ENCODE results near the gene CSRNP3.

GRCh38 chr2:165645930-165646831 lies 176.7 kb downstream of the CSRNP3 start:
- TF ChIP-seq CTCF (IDR thresholded peaks at IDR 0.05), result no peak
- no peak for TF ChIP-seq POLR2A (IDR thresholded peaks at IDR 0.05)
- no peak for TF ChIP-seq POLR2AphosphoS5 (IDR thresholded peaks at IDR 0.05)
- no peak for TF ChIP-seq EP300 (IDR thresholded peaks at IDR 0.05; ENCODE audit: low read depth)
